Bronchial epithelial cell (primary cell): ENCODE results near the gene EPYC. TPM values are rescaled to one million over a fixed set of nuclear protein-coding genes. Genes with fewer than 3 reads are reported as not detected.

Experiments used
- DNase-seq: peaks from one replicate; pipeline ENCODE4 v3.0.0-alpha.2; 2010; ENCODE audit warnings: low read depth
- FAIRE-seq: peaks from 2 replicates; lab custom pipeline; 2011; peaks lifted over from hg19 to GRCh38; lab: Jason Lieb, UNC
- H3K27me3 ChIP-seq: 2 replicates; pipeline ENCODE4 v1.5.1; 2011; ENCODE audit warnings: low read length; ENCODE audit not compliant: control insufficient read depth, insufficient read depth
- H3K36me3 ChIP-seq: 2 replicates; pipeline ENCODE4 v1.5.1; 2011; ENCODE audit warnings: low read length; ENCODE audit not compliant: control insufficient read depth, insufficient read depth
- H3K4me3 ChIP-seq: 2 replicates; pipeline ENCODE4 v1.5.1; 2011; ENCODE audit warnings: mild to moderate bottlenecking, low read depth, low read length, control low read depth
- total RNA-seq: library from RNA; depleted of rRNA; stranded (reverse); fragments of >200 nt; gene quantifications from 2 replicates; pipeline ENCODE4 v1.2.1, GENCODE V29; 2014
- TF ChIP-seq, protein P1 (sequence below): IDR thresholded peaks from 2 replicates; pipeline ENCODE4 v1.5.1; 2011; ENCODE audit warnings: mild to moderate bottlenecking, moderate library complexity, low read length, control low read depth, inconsistent platforms; ENCODE audit not compliant: insufficient read depth, severe bottlenecking

Gene EPYC
- total RNA-seq, 1 donor from 2014 or later = not detected

- FAIRE-seq (no peak), DNase-seq (no peak)
- H3K27me3 ChIP-seq = no peaks in the 10 kb centered on the region
- H3K4me3 ChIP-seq = no peak overlapping the region
- TF ChIP-seq, protein P1, sequence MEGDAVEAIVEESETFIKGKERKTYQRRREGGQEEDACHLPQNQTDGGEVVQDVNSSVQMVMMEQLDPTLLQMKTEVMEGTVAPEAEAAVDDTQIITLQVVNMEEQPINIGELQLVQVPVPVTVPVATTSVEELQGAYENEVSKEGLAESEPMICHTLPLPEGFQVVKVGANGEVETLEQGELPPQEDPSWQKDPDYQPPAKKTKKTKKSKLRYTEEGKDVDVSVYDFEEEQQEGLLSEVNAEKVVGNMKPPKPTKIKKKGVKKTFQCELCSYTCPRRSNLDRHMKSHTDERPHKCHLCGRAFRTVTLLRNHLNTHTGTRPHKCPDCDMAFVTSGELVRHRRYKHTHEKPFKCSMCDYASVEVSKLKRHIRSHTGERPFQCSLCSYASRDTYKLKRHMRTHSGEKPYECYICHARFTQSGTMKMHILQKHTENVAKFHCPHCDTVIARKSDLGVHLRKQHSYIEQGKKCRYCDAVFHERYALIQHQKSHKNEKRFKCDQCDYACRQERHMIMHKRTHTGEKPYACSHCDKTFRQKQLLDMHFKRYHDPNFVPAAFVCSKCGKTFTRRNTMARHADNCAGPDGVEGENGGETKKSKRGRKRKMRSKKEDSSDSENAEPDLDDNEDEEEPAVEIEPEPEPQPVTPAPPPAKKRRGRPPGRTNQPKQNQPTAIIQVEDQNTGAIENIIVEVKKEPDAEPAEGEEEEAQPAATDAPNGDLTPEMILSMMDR = no peak
- no peaks in the 10 kb centered on the region for H3K36me3 ChIP-seq
Observed at GRCh38 chr12:90972226-90972625, 32.5 kb downstream of the EPYC start.

DNA sequence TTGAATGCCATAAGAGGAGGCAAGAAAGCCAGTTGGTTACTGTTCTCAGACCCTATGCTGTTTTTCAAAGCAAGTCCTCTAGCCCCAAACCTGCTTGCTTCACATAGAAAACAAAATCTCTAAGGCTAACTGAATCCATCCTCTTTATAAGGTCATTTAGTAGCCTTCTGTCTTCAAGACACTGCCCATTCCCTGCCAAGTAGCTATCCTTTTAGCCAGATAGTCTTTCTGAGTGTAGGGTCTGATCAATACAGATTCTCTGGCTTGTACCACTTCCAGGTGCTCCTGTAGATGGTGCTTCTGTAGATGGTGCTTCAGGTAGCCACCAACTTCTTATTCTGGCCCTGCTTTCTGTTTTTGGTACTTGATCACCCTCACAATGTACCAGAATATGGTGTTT, 33.9 kb downstream of the EPYC start:
- FAIRE-seq = no peak

DNA sequence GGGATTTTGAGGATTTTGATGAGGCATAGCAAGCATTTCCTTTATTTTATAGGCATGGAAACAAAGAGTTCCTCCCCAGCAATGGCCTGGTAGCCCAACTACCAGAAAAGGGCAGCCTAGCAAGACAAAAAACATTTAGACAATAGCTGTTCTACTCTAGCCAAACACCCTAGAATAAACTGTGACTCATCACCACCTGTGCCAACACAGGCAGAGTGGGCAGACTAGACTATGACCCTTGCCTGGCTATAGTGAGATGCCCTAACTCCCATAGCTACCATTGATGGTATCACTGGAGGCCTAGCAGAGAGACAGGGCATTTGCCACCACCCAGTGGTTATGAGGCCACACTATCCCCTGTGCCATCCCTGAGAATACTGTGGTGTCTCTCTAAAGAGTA, 34.3 kb downstream of the EPYC start:
- Histone ChIP-seq H3K36me3 (no peaks in the 10 kb centered on the region), H3K4me3 (no peak overlapping the region), H3K27me3 (no peaks in the 10 kb centered on the region)
- FAIRE-seq = peak; percentile 36
- TF ChIP-seq, protein P1 = no peak
- DNase-seq = peak; percentile 31

More for the DNA sequence above, 33.9 kb downstream of the EPYC start:
- no peak for DNase-seq
- TF ChIP-seq, protein P1 = no peak
- H3K36me3 ChIP-seq = no peaks in the 10 kb centered on the region
- H3K27me3 ChIP-seq = no peaks in the 10 kb centered on the region
- H3K4me3 ChIP-seq = no peak overlapping the region

DNA sequence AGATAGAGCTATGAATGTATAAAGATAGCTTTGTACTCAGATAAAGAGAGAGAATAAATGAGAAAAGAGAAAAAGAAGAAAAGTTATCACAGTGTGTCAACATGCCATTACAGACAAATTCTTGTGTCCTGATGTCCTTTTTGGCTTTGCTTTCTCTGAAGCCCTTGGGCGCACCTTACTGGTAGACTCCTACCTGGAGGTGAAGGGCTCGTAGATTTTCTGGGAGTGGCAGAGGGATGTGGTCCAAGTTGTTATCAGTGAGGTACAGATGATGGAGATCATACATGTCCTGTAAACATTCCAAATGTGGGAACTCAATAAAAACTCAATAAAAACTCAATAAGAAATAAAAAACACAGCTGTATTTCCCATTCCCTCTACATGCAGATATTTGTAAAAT, 34.9 kb downstream of the EPYC start:
- TF ChIP-seq, protein P1 = no peak
- no peaks in the 10 kb centered on the region for H3K36me3 ChIP-seq
- H3K27me3 ChIP-seq = no peaks in the 10 kb centered on the region
- DNase-seq = no peak
- FAIRE-seq = no peak
- H3K4me3 ChIP-seq = no peak overlapping the region

DNA sequence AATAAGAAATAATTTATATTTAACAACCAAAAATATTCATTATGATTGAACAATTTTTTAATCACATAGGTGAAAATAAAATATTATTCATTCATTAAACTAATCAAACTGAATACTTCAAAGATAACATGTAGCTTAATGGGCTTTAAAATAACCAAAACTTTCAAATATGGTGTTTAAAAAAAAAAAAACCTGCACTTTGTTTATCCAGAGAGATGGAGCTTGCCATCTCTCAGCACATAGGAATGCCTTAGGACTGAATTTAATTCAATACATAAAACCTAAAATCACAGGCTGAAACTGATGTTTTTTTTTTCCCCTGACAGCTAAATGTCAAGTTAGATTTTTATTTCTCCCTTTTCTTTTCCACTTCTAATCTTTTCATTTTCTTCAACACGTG, 35.4 kb downstream of the EPYC start:
- FAIRE-seq (no peak), DNase-seq (no peak)
- no peak overlapping the region for H3K4me3 ChIP-seq
- H3K27me3 ChIP-seq = no peaks in the 10 kb centered on the region
- TF ChIP-seq, protein P1 = no peak
- H3K36me3 ChIP-seq = no peaks in the 10 kb centered on the region

GRCh38 chr12:90965204-90965603, 39.6 kb downstream of the EPYC start:
- no peak for DNase-seq
- Histone ChIP-seq H3K4me3 (no peak overlapping the region), H3K36me3 (no peaks in the 10 kb centered on the region), H3K27me3 (no peaks in the 10 kb centered on the region)
- TF ChIP-seq, protein P1 = no peak
- FAIRE-seq = no peak
